Raji (cell line): ENCODE data around the gene TCF7.

ENCODE experiments used
- POLR2A ChIP-seq: IDR thresholded peaks from 2 replicates; pipeline ENCODE4 v1.6.1; 2011; ENCODE audit warnings: low read depth, low read length, control low read depth; ENCODE audit not compliant: insufficient read depth

Gene TCF7

GRCh38 chr5:134188092-134188491, 73.6 kb downstream of the TCF7 start:
- TF ChIP-seq POLR2A: no peak

- no peak for TF ChIP-seq POLR2A
These were observed 74.5 kb downstream of the TCF7 start for GRCh38 chr5:134189031-134189430.

- no peak for TF ChIP-seq POLR2A
These were observed 81.2 kb downstream of the TCF7 start for GRCh38 chr5:134195666-134196065.
